Amygdala (tissue), 56 donors: ENCODE results near the gene SLC51A.
"Not testable (repeated sequence)": the region's sequence is repeated elsewhere in the genome, so short reads cannot be mapped to it uniquely, and the experiment has no call there.

Experiments used
- DNase-seq, 56 donors: peaks; one replicate each; lab custom pipeline; 2025; lab: John Stamatoyannopoulos, UW

The SLC51A gene

GRCh38 chr3:196193133-196193735, 23.1 kb upstream of the SLC51A start:
- DNase-seq: no peak

GRCh38 chr3:196193736-196194541, 22.4 kb upstream of the SLC51A start:
- DNase-seq: peak in 1 of 56 donors; percentile 10

- no peak for DNase-seq
These were observed 21.8 kb upstream of the SLC51A start for GRCh38 chr3:196194542-196194915.

- no peak for DNase-seq
These were observed 20.6 kb upstream of the SLC51A start for GRCh38 chr3:196195664-196196265.

- DNase-seq: no peak
These were observed 18.8 kb upstream of the SLC51A start for GRCh38 chr3:196197524-196197923.

GRCh38 chr3:196198081-196198675, 18.2 kb upstream of the SLC51A start:
- no peak for DNase-seq

- DNase-seq: no peak
These were observed 17.3 kb upstream of the SLC51A start for GRCh38 chr3:196198771-196199753.

GRCh38 chr3:196202516-196202970, 13.8 kb upstream of the SLC51A start:
- peak in 21 of 56 donors; percentile 14 to 57 (median 34) for DNase-seq

GRCh38 chr3:196203846-196204245, 12.5 kb upstream of the SLC51A start:
- DNase-seq: no peak

GRCh38 chr3:196205442-196206205, 10.7 kb upstream of the SLC51A start:
- DNase-seq: not testable (repeated sequence)

GRCh38 chr3:196207159-196207832, 9.0 kb upstream of the SLC51A start:
- peak in 2 of 56 donors; percentile 17 to 39 for DNase-seq

- DNase-seq: peak in 6 of 56 donors; percentile 17 to 58 (median 38)
These were observed 8.3 kb upstream of the SLC51A start for GRCh38 chr3:196207833-196208607.

- DNase-seq: no peak
These were observed 7.2 kb upstream of the SLC51A start for GRCh38 chr3:196208942-196209695.

- not testable (repeated sequence) for DNase-seq
These were observed 6.2 kb upstream of the SLC51A start for GRCh38 chr3:196209944-196210672.

- no peak for DNase-seq
These were observed 5.4 kb upstream of the SLC51A start, which contains the start of gene ZDHHC19 for GRCh38 chr3:196210673-196211556. Gene ZDHHC19 (minus strand): TSS chr3:196211400. CDS start chr3:196211315, 85 bp downstream.
